H54 (cell line): Measurements from ENCODE around the gene PHKG1.
"Not testable (repeated sequence)": the region's sequence is repeated elsewhere in the genome, so short reads cannot be mapped to it uniquely, and the experiment has no call there.

Experiments used
- DNase-seq: peaks from one replicate; pipeline ENCODE4 v3.0.0; 2011; ENCODE audit warnings: low spot score, mixed read lengths; ENCODE audit not compliant: insufficient read length
- FAIRE-seq: peaks from 3 replicates; lab custom pipeline; 2011; peaks lifted over from hg19 to GRCh38; lab: Jason Lieb, UNC
- POLR2A ChIP-seq: IDR thresholded peaks from 2 replicates; pipeline ENCODE4 v1.6.1; 2011; ENCODE audit warnings: low read depth, mild to moderate bottlenecking, low read length

PHKG1 gene

DNA sequence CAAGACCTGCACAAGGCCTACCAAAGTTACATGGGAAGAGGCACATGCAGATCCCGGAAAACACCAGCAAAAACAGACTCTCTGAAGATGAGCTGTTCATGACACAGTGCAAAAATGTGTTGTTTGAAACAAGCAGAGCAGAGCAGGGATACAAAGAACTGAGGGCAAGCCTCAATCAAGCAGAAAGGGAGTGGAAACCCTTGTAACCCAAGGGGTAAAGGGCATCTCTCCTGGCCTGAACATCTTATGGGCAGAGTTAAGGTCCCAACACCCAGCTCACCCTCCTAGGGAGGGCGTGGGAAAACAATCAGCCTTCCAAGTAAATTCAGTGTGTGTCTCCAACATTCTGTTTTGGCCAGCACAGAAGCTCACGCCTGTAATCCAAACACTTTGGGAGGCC is 52.0 kb downstream of the PHKG1 start:
- TF ChIP-seq POLR2A = no peak
- FAIRE-seq (no peak), DNase-seq (no peak)

- TF ChIP-seq POLR2A = peak; percentile 34; the same call in 1 of the 2 replicates
- FAIRE-seq (no peak), DNase-seq (peak; percentile 52)
These were observed 58.9 kb downstream of the PHKG1 start for GRCh38 chr7:56033671-56034432.

DNA sequence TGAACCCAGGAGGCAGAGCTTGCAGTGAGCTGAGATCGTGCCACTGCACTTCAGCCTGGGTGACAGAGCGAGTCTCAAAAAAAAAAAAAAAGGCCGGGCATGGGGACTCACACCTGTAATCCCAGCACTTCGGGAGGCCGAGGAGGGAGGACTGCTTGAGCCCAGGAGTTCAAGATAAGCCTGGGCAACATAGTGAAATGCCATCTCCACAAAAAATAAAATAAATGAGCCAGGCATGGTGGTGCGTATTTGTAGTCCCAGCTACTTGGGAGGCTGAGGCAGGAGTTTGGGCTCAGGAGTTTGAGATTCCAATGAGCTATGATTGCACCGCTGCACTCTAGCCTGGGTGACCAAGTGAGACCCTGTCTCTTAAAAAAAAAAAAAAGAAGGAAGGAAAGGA is 60.2 kb downstream of the PHKG1 start:
- not testable (repeated sequence) for DNase-seq, FAIRE-seq

DNA sequence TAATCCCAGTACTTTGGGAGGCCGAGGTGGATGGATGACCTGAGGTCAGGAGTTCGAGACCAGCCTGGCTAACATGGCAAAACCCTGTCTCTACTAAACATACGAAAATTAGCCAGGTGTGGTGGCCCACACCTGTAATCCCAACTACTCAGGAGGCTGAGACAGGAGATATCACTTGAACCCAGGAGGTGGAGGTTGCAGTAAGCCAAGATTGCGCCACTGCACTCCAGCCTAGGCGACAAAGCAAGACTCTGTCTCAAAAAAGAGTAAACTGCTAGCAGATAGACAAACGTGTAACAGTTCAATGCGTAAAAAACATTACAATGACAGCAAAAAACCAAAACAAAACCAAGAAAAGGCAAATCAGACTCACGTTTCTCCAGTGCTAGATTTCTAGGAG is 61.2 kb downstream of the PHKG1 start:
- not testable (repeated sequence) for DNase-seq, FAIRE-seq

DNA sequence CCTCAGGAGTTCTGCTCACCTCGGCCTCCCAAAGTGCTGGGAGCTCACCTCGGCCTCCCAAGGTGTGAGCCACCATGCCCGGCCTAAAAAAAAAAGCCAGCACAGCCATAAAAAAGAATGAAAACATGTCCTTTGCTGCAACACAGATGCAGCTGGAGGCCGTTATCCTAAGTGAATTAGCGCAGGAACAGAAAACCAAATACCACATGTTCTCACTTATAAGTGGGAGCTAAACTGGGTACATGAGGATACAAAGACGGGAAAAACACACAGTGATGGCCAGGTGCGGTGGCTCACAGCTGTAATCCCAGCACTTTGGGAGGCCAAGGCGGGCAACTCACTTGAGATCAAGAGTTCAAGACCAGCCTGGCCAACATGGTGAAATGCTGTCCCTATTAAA is 62.4 kb downstream of the PHKG1 start:
- DNase-seq (no peak), FAIRE-seq (no peak)
- no peak for TF ChIP-seq POLR2A
